OCI-LY1 (cell line): ENCODE measurements around the gene RYR3.

ENCODE experiments used
- CTCF ChIP-seq: fragments of 200-600 bp; sonication (generic), shearing (Covaris generic); IDR thresholded peaks from 2 replicates; pipeline ENCODE4 v1.5.1; 2017; ENCODE audit warnings: mild to moderate bottlenecking, antibody characterized with exemption, low read length, moderate library complexity, mixed read lengths
- EZH2 ChIP-seq: fragments of 200-600 bp; sonication (generic), shearing (Covaris generic); IDR thresholded peaks from 2 replicates; pipeline ENCODE4 v1.8.0; 2017; ENCODE audit warnings: borderline replicate concordance, mixed run types, mild to moderate bottlenecking, antibody characterized with exemption, low read length, moderate library complexity, mixed read lengths

DNA sequence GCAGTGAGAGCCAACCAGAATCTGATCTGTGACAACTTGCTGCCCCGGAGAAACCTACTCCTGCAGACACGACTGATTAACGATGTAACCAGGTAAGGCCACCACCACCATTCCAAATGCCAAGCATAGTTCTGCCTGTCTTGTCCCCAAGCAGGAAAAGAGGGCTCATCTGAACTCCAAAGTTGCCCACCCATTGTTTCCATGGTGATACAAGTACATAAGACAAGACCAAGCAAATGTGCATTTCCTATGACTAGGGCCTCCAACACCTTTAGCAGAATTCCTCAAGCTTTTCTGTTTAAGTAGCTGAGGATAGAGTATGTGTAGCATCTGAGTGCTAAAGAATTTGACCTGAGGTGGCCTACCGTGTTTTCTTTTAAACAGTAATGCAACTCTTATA is 290.7 kb downstream of the RYR3 start:
- TF ChIP-seq CTCF (no peak), EZH2 (no peak)
